ENCODE data around the gene CENPF.
A peak's percentile ranks its signal among the peaks of the same experiment; 100 is the strongest.
"Not testable (repeated sequence)": the region's sequence is repeated elsewhere in the genome, so short reads cannot be mapped to it uniquely, and the experiment has no call there.

Gene CENPF, protein sequence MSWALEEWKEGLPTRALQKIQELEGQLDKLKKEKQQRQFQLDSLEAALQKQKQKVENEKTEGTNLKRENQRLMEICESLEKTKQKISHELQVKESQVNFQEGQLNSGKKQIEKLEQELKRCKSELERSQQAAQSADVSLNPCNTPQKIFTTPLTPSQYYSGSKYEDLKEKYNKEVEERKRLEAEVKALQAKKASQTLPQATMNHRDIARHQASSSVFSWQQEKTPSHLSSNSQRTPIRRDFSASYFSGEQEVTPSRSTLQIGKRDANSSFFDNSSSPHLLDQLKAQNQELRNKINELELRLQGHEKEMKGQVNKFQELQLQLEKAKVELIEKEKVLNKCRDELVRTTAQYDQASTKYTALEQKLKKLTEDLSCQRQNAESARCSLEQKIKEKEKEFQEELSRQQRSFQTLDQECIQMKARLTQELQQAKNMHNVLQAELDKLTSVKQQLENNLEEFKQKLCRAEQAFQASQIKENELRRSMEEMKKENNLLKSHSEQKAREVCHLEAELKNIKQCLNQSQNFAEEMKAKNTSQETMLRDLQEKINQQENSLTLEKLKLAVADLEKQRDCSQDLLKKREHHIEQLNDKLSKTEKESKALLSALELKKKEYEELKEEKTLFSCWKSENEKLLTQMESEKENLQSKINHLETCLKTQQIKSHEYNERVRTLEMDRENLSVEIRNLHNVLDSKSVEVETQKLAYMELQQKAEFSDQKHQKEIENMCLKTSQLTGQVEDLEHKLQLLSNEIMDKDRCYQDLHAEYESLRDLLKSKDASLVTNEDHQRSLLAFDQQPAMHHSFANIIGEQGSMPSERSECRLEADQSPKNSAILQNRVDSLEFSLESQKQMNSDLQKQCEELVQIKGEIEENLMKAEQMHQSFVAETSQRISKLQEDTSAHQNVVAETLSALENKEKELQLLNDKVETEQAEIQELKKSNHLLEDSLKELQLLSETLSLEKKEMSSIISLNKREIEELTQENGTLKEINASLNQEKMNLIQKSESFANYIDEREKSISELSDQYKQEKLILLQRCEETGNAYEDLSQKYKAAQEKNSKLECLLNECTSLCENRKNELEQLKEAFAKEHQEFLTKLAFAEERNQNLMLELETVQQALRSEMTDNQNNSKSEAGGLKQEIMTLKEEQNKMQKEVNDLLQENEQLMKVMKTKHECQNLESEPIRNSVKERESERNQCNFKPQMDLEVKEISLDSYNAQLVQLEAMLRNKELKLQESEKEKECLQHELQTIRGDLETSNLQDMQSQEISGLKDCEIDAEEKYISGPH (N-terminal part only)

DNA sequence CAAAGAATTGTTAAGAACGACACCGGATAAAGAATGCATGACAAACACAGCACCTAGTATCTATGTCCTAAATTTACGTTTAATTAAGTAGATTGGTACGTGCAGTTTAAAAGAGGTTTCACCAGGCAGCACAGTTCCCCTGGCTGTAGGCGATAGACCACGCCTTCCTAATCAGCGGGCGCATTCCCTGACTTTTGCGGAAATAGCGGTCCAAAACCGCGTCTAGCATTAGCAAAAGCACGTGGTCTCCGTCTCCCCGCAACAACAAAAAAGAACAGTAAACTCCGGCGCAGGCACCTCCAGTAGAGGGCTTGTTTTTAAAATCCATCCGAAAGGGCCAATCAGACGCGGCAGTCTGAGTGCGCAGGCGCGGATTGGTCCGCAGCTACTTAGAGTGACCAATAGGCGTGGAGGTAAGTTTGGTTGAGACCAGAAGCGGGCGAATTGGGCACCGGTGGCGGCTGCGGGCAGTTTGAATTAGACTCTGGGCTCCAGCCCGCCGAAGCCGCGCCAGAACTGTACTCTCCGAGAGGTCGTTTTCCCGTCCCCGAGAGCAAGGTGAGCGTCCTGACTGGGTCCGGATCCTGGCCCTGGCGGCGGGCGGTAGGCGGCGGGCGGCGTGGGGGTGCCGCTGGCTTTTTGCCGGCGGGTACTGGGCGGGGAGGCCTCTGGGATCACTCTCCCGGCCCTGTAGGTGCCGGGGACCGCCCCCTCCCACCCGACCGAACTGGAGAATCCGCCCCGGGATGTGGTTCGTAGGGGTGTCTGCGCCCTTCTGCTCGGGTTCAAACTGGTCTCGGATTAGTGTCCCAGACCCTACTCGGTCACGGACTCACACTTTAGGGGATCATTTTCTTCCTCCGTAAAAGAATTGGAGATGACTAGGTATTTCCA lies at the start of gene CENPF:
Gene CENPF (plus strand): TSS at position 432 of the 894 bp plus-strand sequence. CDS start 10,560 bp downstream, outside the sequence.
- DNase-seq (ENCODE audit: low spot score), result peak; percentile 99

- peak; percentile 93 for DNase-seq (ENCODE audit: low spot score)
These were observed 44.9 kb upstream of the CENPF start for GRCh38 chr1:214557952-214558735.

DNA sequence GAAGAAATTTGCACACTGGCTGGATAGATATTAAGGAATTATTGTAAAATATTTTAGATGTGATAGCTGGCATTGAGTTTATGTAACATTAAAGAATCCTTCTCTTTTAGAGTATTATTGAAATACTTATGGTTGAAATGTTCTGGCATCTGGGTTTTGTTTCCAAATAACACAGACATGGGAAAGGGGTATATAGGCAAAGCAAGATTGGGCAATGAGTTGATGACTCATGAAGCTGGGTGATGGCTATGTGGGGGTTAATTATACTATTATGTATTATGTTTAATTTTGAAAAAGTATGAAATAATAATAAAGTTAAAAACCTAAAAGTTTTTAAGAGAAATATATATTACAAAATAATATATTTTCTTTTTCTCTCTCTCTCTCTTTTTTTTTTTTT lies 39.1 kb upstream of the CENPF start:
- DNase-seq (ENCODE audit: low spot score), result no peak

GRCh38 chr1:214565310-214565709 lies 37.7 kb upstream of the CENPF start:
- DNase-seq (ENCODE audit: low spot score), result no peak

DNA sequence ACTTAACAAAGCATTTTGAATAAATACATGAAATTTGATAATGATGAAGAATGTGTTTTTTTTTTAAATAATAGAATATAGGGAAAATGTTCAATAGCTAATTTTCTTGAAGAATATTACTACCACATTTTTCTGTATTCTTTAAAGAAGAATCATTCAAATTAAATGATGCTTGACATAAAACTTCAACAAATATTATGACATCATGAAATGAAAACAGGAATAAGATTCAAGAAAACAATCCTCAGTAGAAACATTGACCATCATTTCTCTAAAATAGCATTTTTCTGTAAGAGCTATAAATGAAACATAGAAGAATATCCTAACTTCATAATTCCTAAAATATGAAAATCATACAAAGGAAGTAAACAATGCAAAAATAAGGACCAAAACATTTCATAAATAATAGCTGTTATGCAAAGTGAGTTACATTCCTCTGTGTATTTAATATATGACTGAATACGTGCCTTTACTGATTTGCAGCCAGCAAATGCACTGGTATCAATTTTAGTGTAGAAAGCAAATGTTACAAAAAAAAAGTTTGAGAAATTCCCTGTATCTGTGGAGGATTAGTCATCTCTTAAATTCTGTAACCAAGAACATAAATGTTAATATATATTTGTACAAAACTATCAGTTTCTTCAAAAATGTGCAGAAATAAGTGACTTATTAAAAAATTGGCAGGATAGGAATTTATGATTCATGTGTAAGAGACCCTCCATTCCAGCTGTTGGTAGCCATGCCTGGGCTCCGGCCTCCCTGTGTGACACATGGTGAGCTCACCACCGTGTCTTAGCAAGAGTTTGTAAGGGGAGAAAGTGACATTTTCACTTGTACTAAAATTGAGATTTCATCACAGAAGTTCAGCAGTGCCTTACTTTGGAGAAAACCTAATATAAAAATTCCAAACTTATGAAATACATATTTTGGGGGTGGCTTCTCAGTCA lies 36.6 kb upstream of the CENPF start:
- DNase-seq (ENCODE audit: low spot score), result peak; percentile 95

- DNase-seq (ENCODE audit: low spot score), result no peak
These were observed 35.5 kb upstream of the CENPF start for GRCh38 chr1:214567481-214567980.

DNA sequence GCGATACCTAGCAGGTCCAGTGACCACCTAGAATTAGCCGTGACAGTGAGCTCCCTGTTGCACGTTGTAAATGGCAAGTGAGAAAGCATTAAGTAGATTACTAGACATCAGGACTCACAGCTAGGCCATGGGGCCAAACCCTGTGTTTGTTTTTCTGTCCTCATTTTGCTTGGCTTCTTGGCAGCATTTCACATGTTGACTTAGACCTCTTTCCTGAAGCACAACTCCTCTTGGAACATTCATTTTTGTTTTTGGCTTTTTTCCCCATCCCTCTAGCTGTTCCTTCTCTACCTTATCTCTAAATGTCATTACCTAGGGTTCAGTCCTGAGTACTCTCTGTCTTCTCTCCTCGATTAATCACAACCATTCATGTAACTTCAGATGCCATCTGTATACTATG lies 34.7 kb upstream of the CENPF start:
- DNase-seq (ENCODE audit: low spot score), result no peak

DNA sequence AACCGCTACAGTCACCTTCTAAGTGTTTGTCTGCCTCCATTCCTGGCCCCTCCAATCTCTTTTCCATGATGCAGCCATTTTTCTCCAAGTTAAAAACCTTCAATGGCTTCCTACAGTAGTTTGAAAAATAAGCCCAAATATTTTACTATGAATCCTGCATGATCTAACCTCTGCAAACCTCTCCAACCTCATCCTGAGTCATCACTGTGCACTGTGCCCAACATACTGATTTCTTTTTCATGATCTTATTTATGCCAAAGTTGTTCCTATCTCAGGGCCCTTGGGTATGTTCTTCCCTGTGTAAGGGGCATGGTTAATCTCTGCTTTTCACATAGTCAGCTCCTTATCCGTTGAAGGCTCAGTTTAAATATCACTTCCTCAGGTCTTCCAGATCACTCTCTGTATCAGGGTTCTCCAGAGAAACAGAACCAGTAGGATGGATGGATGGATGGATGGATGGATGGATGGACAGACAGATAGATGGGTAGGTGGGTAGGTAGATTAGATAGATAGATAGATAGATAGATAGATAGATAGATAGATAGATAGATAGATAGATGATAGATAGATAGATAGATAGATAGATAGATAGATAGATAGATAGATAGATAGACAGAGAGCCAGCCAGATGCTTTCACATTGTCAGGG lies 33.5 kb upstream of the CENPF start:
- DNase-seq (ENCODE audit: low spot score), result peak; percentile 78

GRCh38 chr1:214570442-214570841 lies 32.6 kb upstream of the CENPF start:
- DNase-seq (ENCODE audit: low spot score), result peak; percentile 86

DNA sequence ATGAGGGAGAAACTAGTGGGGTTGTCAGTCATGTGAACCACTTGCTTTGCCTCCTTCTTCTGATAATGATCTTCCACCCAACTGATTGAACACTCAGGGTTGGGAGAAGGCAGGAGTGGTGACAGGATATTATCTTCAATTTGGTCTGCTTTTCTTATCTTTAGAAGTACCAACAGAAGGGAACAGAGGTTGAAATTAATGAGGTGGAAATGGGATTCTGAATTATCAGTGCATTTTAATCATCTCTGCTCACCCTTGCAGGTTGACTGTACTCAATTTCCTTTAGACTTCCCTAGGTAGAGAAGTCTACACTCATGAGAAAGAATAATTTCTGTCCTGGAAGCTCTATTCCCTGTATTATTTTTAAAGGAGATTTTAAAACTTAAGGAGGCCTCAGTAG lies 31.7 kb upstream of the CENPF start:
- no peak for DNase-seq (ENCODE audit: low spot score)

DNA sequence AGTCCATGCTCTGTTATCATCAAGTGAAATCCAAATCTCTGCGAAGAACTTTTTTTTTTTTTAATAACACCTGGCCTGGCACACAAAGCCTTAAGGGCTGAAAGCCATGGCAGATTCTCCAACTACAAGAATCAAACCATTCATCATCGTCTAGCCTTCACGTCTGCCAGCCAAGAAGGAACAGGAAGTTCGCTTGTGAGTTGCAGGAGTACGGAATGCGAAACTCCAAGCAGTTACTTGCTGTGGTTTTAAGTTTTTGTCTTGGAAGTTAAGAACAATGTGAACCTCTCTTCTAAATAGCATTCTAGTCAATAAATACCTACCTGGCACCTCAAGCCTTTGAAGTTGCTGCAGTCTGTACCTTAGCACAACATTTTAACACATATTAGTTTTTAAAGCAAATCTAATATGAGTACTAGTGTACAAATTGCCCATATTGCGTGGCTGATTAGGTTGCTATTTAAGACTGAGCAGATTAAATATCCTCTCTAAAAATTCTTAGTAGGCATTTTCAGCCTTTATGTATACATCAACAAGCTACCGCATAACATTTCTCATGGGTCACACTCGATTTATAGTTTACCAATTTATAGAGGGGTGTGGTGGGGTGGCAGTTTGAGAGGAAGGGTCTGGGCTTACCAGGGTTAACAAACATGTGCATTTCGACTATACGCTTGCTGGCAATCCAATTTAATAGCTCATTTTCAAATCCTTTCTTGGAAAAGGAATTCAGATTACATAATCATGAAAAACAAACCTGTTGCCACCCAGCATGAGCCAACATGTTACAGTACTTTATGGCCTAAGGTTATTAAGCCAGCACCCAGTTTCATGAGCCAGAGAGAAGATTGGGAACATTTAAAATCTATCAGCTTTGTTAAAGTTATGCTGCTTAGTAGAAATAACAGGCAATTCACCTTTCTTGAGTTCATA lies 29.3 kb upstream of the CENPF start:
- DNase-seq (ENCODE audit: low spot score), result peak; percentile 91

GRCh38 chr1:214574598-214575411 lies 28.2 kb upstream of the CENPF start:
- DNase-seq (ENCODE audit: low spot score), result no peak

DNA sequence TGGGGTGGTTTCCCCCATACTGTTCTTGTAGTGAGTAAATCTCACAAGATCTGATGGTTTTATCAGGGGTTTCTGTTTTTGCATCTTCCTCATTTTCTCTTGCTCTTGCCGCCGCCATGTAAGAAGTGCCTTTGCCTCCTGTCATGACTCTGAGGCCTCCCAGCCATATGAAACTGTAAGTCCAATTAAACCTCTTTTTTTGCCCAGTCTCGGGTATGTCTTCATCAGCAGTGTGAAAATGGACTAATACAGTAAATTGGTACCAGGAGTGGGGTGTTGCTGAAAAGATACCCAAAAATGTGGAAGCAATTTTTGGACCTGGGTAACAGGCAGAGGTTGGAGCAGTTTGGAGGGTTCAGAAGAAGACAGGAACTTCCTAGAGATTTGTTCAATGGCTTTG lies 26.9 kb upstream of the CENPF start:
- not testable (repeated sequence) for DNase-seq (ENCODE audit: low spot score)

DNA sequence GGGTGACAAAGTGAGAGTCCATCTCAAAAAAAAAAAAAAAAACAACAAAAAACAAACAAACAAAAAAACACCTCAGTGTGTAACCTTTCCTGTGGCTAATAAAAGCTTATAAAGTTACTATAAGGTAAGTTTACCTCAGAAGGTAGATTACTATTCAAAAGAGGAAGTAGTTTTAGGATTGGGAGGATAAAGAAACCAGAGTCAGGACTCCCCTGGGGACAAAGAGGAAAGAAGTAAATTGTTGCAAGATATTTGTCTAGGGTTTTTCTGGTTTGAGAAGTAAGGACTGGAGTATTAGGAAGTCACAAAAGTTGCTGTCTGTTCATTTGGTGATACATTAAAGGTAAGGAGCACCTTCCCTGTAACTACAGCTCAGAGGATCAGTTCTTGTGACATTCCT lies 23.8 kb upstream of the CENPF start:
- no peak for DNase-seq (ENCODE audit: low spot score)

- DNase-seq (ENCODE audit: low spot score), result peak; percentile 97
These were observed 21.2 kb upstream of the CENPF start for GRCh38 chr1:214581785-214582184.

GRCh38 chr1:214582289-214582891 lies 20.6 kb upstream of the CENPF start:
- DNase-seq (ENCODE audit: low spot score), result no peak
